ENCODE measurements around the gene GALNT2.

DNA sequence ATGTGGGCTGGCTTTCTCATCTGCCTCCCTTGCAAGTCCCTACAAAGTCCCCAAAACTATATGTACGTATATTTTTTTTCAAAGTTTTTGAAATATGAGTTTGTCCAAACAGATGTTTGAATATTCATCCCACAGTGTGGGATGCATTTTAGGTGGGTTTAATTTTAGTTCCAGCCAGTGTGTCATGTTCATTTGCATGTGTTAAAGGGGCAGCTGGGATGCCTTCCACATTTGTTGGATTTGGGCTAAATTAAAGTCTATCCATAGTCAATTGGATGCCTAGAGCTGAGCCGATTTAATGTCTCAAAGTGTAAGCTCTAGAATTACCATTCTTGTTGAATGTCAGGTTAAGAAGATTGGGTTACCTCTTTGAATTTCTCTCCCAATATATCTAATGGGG lies 139.2 kb downstream of the GALNT2 start:
- no peak for TF ChIP-seq PPARA (CRISPR knock-in tag; IDR thresholded peaks at IDR 0.05; ENCODE audit: borderline replicate concordance)
- no peak for TF ChIP-seq ZFP3 (CRISPR knock-in tag; IDR thresholded peaks at IDR 0.05)
